ENCODE measurements around the gene C19orf12.
A peak's percentile ranks its signal among the peaks of the same experiment; 100 is the strongest.

C19orf12 gene

DNA sequence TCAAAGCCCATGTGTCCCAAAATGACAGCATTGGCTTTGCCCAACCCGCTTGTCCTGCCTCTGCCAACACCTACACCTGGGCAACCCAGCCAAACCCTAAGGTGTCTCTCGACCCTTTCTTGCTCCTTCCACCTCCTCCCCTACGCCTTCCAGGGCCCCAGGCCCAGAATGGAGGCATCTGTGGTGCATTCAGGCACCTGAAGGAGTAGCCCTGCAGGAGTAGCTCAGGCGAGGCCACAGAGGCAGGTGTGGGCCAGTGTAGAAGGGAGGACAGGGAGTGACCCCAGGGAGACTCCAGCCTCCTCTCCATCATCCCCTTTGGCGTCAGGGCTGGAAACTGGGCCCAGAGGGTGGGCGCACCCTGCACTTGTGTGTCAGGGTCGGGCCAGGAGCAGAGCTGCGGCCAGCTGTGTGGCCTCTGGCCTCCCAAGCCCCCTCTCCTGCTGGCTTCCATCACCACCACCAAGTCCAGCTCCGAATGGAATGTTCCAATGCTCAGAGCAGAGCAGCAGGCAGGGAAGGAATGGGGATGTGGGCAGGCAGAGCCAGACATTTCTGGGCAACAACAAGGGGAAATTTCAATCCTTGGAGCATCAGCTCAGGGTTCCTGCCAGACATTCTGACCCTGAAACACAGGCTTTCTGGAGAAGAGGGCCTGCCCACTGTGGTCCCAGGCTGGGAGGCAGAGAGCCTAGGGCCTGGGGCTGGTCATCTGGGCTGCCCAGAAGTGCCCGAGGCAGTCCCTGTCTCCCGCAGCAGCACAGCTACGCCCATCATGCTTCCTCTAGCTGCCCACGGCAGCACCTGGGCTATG lies 33.4 kb downstream of the C19orf12 start:
- DNase-seq (ENCODE audit: low spot score in 2 of 2) (no peak), ATAC-seq (ENCODE audit: low read depth) (no peak)
- Mint-ChIP-seq H3K4me3 (peak overlapping the region; percentile 56), H3K27ac (peak overlapping the region; percentile 53), H3K36me3 (no peaks in the 10 kb centered on the region), H3K27me3 (peaks cover 2% of the 10 kb centered on the region), H3K4me1 (peaks cover 16% of the 10 kb centered on the region), H3K9me3 (no peaks in the 10 kb centered on the region)

GRCh38 chr19:29680937-29681336 lies 34.1 kb downstream of the C19orf12 start:
- peaks cover 16% of the 10 kb centered on the region for H3K4me1 Mint-ChIP-seq
- H3K4me3 Mint-ChIP-seq, result peak overlapping the region; percentile 56
- no peaks in the 10 kb centered on the region for H3K27me3 Mint-ChIP-seq
- H3K9me3 Mint-ChIP-seq, result no peaks in the 10 kb centered on the region
- peak overlapping the region; percentile 53 for H3K27ac Mint-ChIP-seq
- DNase-seq (ENCODE audit: low spot score in 2 of 2), result no peak
- no peak for ATAC-seq (ENCODE audit: low read depth)
- H3K36me3 Mint-ChIP-seq, result no peaks in the 10 kb centered on the region

GRCh38 chr19:29680447-29680846 lies 34.6 kb downstream of the C19orf12 start:
- DNase-seq (ENCODE audit: low spot score in 2 of 2), result peak; percentile 46 to 49
- Mint-ChIP-seq H3K4me3 (peak overlapping the region; percentile 21), H3K27me3 (no peaks in the 10 kb centered on the region), H3K27ac (peak overlapping the region; percentile 76), H3K4me1 (peaks cover 16% of the 10 kb centered on the region), H3K36me3 (no peaks in the 10 kb centered on the region), H3K9me3 (no peaks in the 10 kb centered on the region)
- peak; percentile 95 for ATAC-seq (ENCODE audit: low read depth)

DNA sequence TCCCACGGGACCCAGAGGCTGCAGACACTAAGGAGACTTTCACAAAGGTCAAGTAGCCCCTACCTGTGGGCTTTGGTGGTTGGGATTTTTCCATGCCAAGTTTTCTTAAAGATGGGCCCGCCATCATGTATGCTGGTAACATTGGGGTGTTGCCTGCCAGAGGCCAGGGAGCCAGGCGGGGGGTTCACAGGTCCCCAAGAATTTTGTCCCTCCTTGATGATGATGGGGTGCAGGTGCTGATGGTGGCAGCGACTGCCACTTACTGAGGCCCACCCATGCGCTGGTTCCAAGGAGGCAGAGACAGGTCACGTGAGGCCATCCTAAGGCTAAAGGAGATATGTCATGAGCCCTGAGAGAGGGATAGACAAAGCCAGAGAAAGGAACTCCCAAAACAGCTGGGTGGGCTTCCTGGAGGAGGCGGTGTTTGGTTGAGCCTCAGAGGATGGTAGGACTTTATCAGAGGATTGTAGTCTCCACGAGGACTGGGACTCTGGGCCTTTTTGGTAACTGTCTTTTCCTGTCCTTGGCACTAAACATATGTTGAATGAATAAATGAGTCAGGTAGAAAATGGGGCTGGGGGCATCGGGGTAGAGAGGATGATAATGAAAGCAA lies 35.4 kb downstream of the C19orf12 start:
- no peaks in the 10 kb centered on the region for H3K9me3 Mint-ChIP-seq
- H3K27ac Mint-ChIP-seq, result peak overlapping the region; percentile 76
- peak overlapping the region; percentile 21 for H3K4me3 Mint-ChIP-seq
- DNase-seq (ENCODE audit: low spot score in 2 of 2), result no peak
- no peak for ATAC-seq (ENCODE audit: low read depth)
- H3K36me3 Mint-ChIP-seq, result no peaks in the 10 kb centered on the region
- H3K27me3 Mint-ChIP-seq, result no peaks in the 10 kb centered on the region
- H3K4me1 Mint-ChIP-seq, result peaks cover 16% of the 10 kb centered on the region

DNA sequence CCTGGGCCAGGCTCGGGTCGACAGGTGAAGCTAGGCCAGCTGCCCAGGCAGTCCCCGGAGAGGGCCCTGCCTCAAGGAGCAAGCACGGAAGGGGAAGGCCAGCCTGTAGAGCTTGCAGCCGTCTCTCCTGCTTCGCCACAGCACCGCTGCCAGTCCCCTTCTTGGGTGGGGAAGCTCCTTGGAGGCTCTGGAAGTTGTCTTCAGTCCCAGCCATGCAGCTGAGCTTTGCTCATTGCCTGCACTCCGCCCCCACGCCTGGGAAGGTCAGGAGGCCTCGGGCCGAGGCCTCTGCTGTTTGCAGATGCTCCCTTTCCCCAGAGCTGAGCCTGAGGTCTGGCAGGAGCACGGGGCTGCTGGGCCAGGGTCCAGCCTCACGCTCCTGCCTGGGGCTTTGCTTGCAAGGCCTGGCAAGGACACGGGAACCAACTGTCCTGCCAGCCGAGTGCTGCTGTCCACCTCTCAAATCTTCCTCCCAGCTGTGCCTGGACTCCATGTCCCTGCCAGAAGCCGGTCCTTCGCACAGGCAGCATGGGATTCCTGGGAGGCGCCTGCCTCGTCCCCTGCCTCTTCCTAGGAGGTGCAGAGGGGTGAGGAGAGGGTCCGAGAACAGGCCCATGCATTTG lies 36.5 kb downstream of the C19orf12 start:
- ATAC-seq (ENCODE audit: low read depth) (no peak), DNase-seq (ENCODE audit: low spot score in 2 of 2) (no peak)
- Mint-ChIP-seq H3K4me3 (no peak overlapping the region), H3K27ac (no peak overlapping the region), H3K4me1 (peaks cover 18% of the 10 kb centered on the region), H3K36me3 (no peaks in the 10 kb centered on the region), H3K27me3 (no peaks in the 10 kb centered on the region), H3K9me3 (no peaks in the 10 kb centered on the region)

- Mint-ChIP-seq H3K9me3 (no peaks in the 10 kb centered on the region), H3K27ac (no peak overlapping the region), H3K4me3 (no peak overlapping the region), H3K4me1 (peaks cover 32% of the 10 kb centered on the region), H3K36me3 (no peaks in the 10 kb centered on the region), H3K27me3 (no peaks in the 10 kb centered on the region)
- ATAC-seq (ENCODE audit: low read depth) (no peak), DNase-seq (ENCODE audit: low spot score in 2 of 2) (no peak)
These were observed 37.9 kb downstream of the C19orf12 start for GRCh38 chr19:29677001-29677817.

- Mint-ChIP-seq H3K4me3 (no peak overlapping the region), H3K27ac (no peak overlapping the region), H3K27me3 (no peaks in the 10 kb centered on the region), H3K9me3 (no peaks in the 10 kb centered on the region), H3K4me1 (peaks cover 38% of the 10 kb centered on the region), H3K36me3 (no peaks in the 10 kb centered on the region)
- DNase-seq (ENCODE audit: low spot score in 2 of 2) (no peak), ATAC-seq (ENCODE audit: low read depth) (no peak)
These were observed 38.5 kb downstream of the C19orf12 start for GRCh38 chr19:29676586-29676985.

DNA sequence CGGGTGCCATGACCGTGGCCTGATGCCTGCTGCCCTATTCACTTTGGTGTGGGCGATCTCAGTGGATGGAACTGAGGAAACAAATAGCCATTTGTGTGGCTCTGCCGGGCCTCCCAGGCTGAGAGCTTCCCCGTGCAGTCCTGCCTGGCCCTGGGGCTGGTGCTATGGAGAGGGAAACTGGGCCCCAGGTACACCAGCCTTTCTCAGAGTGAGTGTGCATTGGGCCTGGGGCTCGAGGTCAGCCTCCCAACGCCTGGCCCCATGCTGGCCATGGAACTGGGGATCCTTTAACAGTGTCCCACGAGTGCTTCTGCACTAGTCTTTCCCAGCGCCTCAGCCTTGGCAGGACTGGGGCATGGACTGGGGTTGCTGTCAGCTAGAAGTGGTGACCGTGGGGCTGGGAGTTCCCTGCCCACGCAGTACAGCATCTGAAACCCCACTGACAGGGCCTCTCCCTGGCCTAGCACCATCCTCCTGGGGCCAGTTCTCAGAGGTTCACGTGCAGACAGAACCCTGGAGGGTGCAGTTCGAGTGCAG lies 39.3 kb downstream of the C19orf12 start:
- Mint-ChIP-seq H3K36me3 (no peaks in the 10 kb centered on the region), H3K27ac (no peak overlapping the region), H3K9me3 (no peaks in the 10 kb centered on the region), H3K4me1 (peaks cover 38% of the 10 kb centered on the region), H3K4me3 (no peak overlapping the region), H3K27me3 (no peaks in the 10 kb centered on the region)
- DNase-seq (ENCODE audit: low spot score in 2 of 2) (no peak), ATAC-seq (ENCODE audit: low read depth) (no peak)

DNA sequence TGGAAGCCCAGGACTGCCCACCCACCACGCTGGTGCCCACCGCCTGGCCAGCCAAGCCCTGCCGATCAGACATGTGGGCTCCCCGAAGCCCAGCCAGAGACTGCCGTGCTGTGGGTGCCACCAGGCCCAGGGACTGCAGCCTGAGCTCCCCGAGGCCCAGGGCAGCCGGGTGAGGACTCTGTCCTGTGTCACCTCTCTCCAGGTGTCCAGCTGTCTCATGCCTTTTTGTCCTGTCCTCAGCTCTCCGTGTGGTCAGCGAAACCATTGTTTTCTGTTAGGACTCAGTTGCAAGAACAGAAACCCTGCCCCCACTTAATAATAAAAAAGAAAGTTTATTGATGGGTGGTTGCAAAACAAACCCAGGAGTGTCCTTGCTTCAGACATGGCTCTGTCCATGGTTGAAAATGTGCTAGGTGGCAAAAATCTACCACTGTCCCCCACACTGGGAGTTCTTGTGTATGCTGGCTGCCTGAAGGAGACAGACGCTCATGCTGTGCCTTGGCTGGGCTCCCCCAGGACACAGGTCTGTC lies 39.9 kb downstream of the C19orf12 start:
- no peak overlapping the region for H3K27ac Mint-ChIP-seq
- no peaks in the 10 kb centered on the region for H3K9me3 Mint-ChIP-seq
- peaks cover 38% of the 10 kb centered on the region for H3K4me1 Mint-ChIP-seq
- no peaks in the 10 kb centered on the region for H3K27me3 Mint-ChIP-seq
- ATAC-seq (ENCODE audit: low read depth), result no peak
- H3K36me3 Mint-ChIP-seq, result no peaks in the 10 kb centered on the region
- DNase-seq (ENCODE audit: low spot score in 2 of 2), result no peak
- no peak overlapping the region for H3K4me3 Mint-ChIP-seq

DNA sequence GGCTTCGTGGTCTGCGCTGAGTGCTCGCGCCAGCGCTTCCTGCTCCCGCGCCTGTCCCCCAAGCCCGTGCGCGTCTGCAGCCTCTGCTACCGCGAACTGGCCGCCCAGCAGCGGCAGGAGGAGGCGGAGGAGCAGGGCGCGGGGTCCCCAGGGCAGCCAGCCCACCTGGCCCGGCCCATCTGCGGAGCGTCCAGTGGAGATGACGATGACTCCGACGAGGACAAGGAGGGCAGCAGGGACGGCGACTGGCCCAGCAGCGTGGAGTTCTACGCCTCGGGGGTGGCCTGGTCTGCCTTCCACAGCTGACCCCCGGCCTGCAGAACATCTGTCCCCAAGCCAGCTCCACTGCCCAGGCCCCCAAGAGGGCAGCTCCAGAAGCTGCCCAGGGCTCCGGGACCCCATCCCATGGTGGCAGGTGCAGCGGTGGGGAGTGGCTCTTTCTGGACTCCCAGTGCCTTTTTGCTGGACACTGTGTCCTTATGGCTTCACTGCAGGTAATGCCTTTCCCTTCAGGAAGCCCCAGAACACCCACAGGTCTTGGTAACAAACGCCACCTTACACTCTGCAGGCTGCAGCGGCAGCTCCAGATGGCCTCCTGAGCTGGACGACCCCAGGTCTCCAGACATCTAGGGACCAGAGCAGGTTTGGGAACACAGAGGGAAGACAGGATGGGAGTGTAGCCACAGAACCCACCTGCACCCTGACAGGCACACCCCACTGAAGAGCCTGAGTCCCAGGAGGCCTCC lies 40.5 kb downstream of the C19orf12 start:
- no peaks in the 10 kb centered on the region for H3K9me3 Mint-ChIP-seq
- H3K4me1 Mint-ChIP-seq, result peaks cover 36% of the 10 kb centered on the region
- no peaks in the 10 kb centered on the region for H3K27me3 Mint-ChIP-seq
- H3K4me3 Mint-ChIP-seq, result no peak overlapping the region
- no peak for DNase-seq (ENCODE audit: low spot score in 2 of 2)
- H3K27ac Mint-ChIP-seq, result no peak overlapping the region
- ATAC-seq (ENCODE audit: low read depth), result no peak
- H3K36me3 Mint-ChIP-seq, result no peaks in the 10 kb centered on the region

GRCh38 chr19:29673451-29674371 lies 41.4 kb downstream of the C19orf12 start:
- no peak for DNase-seq (ENCODE audit: low spot score in 2 of 2)
- no peaks in the 10 kb centered on the region for H3K36me3 Mint-ChIP-seq
- no peaks in the 10 kb centered on the region for H3K27me3 Mint-ChIP-seq
- H3K9me3 Mint-ChIP-seq, result no peaks in the 10 kb centered on the region
- H3K4me1 Mint-ChIP-seq, result peaks cover 36% of the 10 kb centered on the region
- H3K4me3 Mint-ChIP-seq, result peak overlapping the region; percentile 68
- ATAC-seq (ENCODE audit: low read depth), result no peak
- H3K27ac Mint-ChIP-seq, result peak overlapping the region; percentile 93

- no peaks in the 10 kb centered on the region for H3K9me3 Mint-ChIP-seq
- H3K27me3 Mint-ChIP-seq, result no peaks in the 10 kb centered on the region
- H3K27ac Mint-ChIP-seq, result peak overlapping the region; percentile 93
- H3K36me3 Mint-ChIP-seq, result no peaks in the 10 kb centered on the region
- H3K4me1 Mint-ChIP-seq, result peaks cover 35% of the 10 kb centered on the region
- DNase-seq (ENCODE audit: low spot score in 2 of 2), result peak; percentile 62 to 68
- peak; percentile 86 for ATAC-seq (ENCODE audit: low read depth)
- H3K4me3 Mint-ChIP-seq, result peak overlapping the region; percentile 43
These were observed 42.1 kb downstream of the C19orf12 start for GRCh38 chr19:29672933-29673336.

All from memory B cell (primary cell).